Loucy (cell line): Measurements from ENCODE around the gene PHYKPL.

Source experiments
- EZH2phosphoT487 ChIP-seq: fragments of 200-600 bp; IDR thresholded peaks from 2 replicates; pipeline ENCODE4 v1.6.1; 2018; ENCODE audit warnings: antibody characterized with exemption, mild to moderate bottlenecking, moderate library complexity, borderline replicate concordance
- TF ChIP-seq, protein P1 (sequence below): fragments of 200-600 bp; sonication (generic); conservative IDR thresholded peaks from 2 replicates; pipeline ENCODE4 v1.5.1; 2014; ENCODE audit warnings: mild to moderate bottlenecking, antibody characterized with exemption, low read length

- TF ChIP-seq, protein P1, sequence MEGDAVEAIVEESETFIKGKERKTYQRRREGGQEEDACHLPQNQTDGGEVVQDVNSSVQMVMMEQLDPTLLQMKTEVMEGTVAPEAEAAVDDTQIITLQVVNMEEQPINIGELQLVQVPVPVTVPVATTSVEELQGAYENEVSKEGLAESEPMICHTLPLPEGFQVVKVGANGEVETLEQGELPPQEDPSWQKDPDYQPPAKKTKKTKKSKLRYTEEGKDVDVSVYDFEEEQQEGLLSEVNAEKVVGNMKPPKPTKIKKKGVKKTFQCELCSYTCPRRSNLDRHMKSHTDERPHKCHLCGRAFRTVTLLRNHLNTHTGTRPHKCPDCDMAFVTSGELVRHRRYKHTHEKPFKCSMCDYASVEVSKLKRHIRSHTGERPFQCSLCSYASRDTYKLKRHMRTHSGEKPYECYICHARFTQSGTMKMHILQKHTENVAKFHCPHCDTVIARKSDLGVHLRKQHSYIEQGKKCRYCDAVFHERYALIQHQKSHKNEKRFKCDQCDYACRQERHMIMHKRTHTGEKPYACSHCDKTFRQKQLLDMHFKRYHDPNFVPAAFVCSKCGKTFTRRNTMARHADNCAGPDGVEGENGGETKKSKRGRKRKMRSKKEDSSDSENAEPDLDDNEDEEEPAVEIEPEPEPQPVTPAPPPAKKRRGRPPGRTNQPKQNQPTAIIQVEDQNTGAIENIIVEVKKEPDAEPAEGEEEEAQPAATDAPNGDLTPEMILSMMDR: peak; percentile 67
- no peak for TF ChIP-seq EZH2phosphoT487
Measured at GRCh38 chr5:178234750-178235587, 2.4 kb upstream of the PHYKPL start.
